SU-DHL-6 (cell line): ENCODE measurements around the gene TOLLIP.

ENCODE experiments used
- H2AFZ ChIP-seq: fragments of 200-600 bp; sonication (generic); 2 replicates; pipeline ENCODE4 v1.6.1; 2014; ENCODE audit warnings: low read depth, mild to moderate bottlenecking, moderate library complexity, mixed read lengths, antibody characterized with exemption, low read length; ENCODE audit not compliant: severe bottlenecking
- H3F3A ChIP-seq: fragments of 200-600 bp; shearing (Covaris generic); 2 replicates; pipeline ENCODE4 v1.6.0; 2016; ENCODE audit warnings: antibody characterized with exemption, mild to moderate bottlenecking; ENCODE audit not compliant: insufficient read depth
- H3K27ac ChIP-seq: fragments of 200-600 bp; sonication (generic); 2 replicates; pipeline ENCODE4 v1.5.1; 2016; ENCODE audit warnings: low read depth, mild to moderate bottlenecking, low read length, moderate library complexity, mixed read lengths
- H3K27me3 ChIP-seq: fragments of 200-600 bp; sonication (generic), shearing (Covaris generic); 2 replicates; pipeline ENCODE4 v1.6.0; 2014; ENCODE audit warnings: mild to moderate bottlenecking, low read length
- H3K36me3 ChIP-seq: fragments of 200-600 bp; sonication (generic); 2 replicates; pipeline ENCODE4 v1.6.1; 2014; ENCODE audit warnings: mild to moderate bottlenecking, low read length, mixed read lengths
- H3K4me2 ChIP-seq: fragments of 300-600, 200-600 bp; shearing (Covaris generic), sonication (generic); 2 replicates; pipeline ENCODE4 v1.6.0; 2014; ENCODE audit warnings: low read length, low read depth, mild to moderate bottlenecking; ENCODE audit not compliant: poor library complexity, severe bottlenecking
- H3K4me3 ChIP-seq: fragments of 200-600 bp; sonication (generic); 2 replicates; pipeline ENCODE4 v1.5.1; 2014; ENCODE audit warnings: antibody characterized with exemption, low read length, mild to moderate bottlenecking, mixed read lengths; ENCODE audit not compliant: insufficient read depth, poor library complexity, severe bottlenecking
- H3K79me2 ChIP-seq: fragments of 200-600 bp; sonication (generic); 2 replicates; pipeline ENCODE4 v1.6.1; 2014; ENCODE audit warnings: mild to moderate bottlenecking, low read length, moderate library complexity; ENCODE audit not compliant: insufficient read depth
- H3K9ac ChIP-seq: fragments of 200-600 bp; sonication (generic); 2 replicates; pipeline ENCODE4 v1.7.0; 2014; ENCODE audit warnings: mild to moderate bottlenecking, low read length
- H3K9me2 ChIP-seq: fragments of 200-600 bp; sonication (generic); replicated peaks from 2 replicates; pipeline ENCODE4 v1.6.1; 2014; ENCODE audit warnings: low read length; ENCODE audit not compliant: insufficient read depth
- H3K9me3 ChIP-seq: fragments of 200-600 bp; sonication (generic); 2 replicates; pipeline ENCODE4 v1.6.1; 2014; ENCODE audit warnings: low read length, mixed read lengths; ENCODE audit not compliant: insufficient read depth
- H4K20me1 ChIP-seq: fragments of 200-600 bp; sonication (generic); 2 replicates; pipeline ENCODE4 v1.6.1; 2014; ENCODE audit warnings: low read depth, mild to moderate bottlenecking, antibody characterized with exemption, low read length, moderate library complexity, mixed read lengths
- EZH2phosphoT487 ChIP-seq: fragments of 200-600 bp; sonication (generic), shearing (Covaris generic); conservative IDR thresholded peaks from 2 replicates; pipeline ENCODE4 v1.6.1; 2018; ENCODE audit warnings: mild to moderate bottlenecking, antibody characterized with exemption, low read length, moderate library complexity, mixed read lengths
- TF ChIP-seq, protein P1 (sequence below): fragments of 200-600 bp; sonication (generic); IDR thresholded peaks from one replicate; pipeline ENCODE4 v1.5.1; 2017; ENCODE audit warnings: antibody characterized with exemption, mild to moderate bottlenecking, low read length, moderate library complexity; ENCODE audit not compliant: insufficient read depth, poor library complexity, severe bottlenecking

The TOLLIP gene

GRCh38 chr11:1337647-1338007, 28.2 kb upstream of the TOLLIP start:
- H3K27ac ChIP-seq, result no peak overlapping the region
- no peak overlapping the region for H3K4me2 ChIP-seq
- H2AFZ ChIP-seq, result no peak overlapping the region
- TF ChIP-seq, protein P1, sequence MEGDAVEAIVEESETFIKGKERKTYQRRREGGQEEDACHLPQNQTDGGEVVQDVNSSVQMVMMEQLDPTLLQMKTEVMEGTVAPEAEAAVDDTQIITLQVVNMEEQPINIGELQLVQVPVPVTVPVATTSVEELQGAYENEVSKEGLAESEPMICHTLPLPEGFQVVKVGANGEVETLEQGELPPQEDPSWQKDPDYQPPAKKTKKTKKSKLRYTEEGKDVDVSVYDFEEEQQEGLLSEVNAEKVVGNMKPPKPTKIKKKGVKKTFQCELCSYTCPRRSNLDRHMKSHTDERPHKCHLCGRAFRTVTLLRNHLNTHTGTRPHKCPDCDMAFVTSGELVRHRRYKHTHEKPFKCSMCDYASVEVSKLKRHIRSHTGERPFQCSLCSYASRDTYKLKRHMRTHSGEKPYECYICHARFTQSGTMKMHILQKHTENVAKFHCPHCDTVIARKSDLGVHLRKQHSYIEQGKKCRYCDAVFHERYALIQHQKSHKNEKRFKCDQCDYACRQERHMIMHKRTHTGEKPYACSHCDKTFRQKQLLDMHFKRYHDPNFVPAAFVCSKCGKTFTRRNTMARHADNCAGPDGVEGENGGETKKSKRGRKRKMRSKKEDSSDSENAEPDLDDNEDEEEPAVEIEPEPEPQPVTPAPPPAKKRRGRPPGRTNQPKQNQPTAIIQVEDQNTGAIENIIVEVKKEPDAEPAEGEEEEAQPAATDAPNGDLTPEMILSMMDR, result no peak
- TF ChIP-seq EZH2phosphoT487, result no peak
- H3K9me2 ChIP-seq, result no peaks in the 10 kb centered on the region
- H3K36me3 ChIP-seq, result no peaks in the 10 kb centered on the region
- H4K20me1 ChIP-seq, result no peaks in the 10 kb centered on the region
- no peaks in the 10 kb centered on the region for H3F3A ChIP-seq
- no peaks in the 10 kb centered on the region for H3K27me3 ChIP-seq
- H3K79me2 ChIP-seq, result no peaks in the 10 kb centered on the region
- H3K4me3 ChIP-seq, result no peak overlapping the region
- no peaks in the 10 kb centered on the region for H3K9me3 ChIP-seq
- no peak overlapping the region for H3K9ac ChIP-seq

GRCh38 chr11:1336836-1337646, 27.6 kb upstream of the TOLLIP start:
- Histone ChIP-seq H2AFZ (no peak overlapping the region), H3K9me3 (no peaks in the 10 kb centered on the region), H3K27ac (no peak overlapping the region), H3K9ac (no peak overlapping the region), H3K27me3 (no peaks in the 10 kb centered on the region), H3K9me2 (no peaks in the 10 kb centered on the region), H3K79me2 (no peaks in the 10 kb centered on the region), H3K36me3 (no peaks in the 10 kb centered on the region), H3F3A (no peaks in the 10 kb centered on the region), H3K4me2 (no peak overlapping the region), H4K20me1 (no peaks in the 10 kb centered on the region), H3K4me3 (no peak overlapping the region)
- TF ChIP-seq, protein P1, result no peak
- TF ChIP-seq EZH2phosphoT487, result no peak

DNA sequence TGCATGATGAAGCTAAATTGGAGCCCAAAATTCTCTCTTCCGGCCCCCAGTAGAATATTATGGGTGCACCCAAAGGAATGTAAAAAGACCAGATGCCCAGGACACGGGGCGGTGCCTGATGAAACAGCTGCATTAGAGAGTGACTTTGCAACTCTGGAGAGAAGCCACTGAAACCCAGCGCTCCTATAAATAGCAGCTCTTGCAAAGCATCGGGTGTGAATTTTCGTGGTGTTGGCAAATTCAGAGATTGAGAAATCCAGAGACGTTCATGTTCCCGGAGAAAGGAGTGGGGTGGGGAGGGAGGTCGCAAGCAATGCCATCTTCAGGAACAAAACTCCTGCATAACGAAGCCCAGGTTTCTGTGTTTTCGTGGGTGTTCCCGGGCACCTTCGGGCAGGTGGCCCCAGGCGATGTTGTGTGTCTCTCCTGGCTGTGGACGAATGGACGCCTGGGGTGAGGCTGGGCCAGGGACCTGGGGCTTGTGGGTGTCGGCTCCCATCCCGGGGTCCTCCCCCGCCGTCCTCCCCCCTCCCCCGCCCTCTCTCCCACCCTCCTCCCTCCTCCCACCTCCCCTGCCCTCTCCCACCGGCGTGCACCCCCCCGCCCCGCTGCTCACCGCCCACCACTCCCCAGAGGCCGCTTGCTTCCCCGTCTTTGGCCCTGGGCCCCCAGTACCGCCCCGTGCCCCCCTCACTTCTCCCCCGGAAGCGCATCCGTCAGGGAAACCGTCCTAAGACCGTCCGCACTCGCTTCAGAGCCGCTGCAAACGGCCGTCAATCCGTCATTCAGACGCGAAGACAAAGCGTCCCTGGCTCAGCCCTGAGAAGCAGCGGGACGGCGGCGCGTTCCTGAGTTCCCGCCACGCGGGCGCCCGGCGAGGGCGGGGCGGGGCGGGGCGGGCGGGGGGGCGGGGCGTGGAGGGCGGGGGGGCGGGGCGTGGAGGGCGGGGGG, 26.7 kb upstream of the TOLLIP start:
- no peak overlapping the region for H3K4me3 ChIP-seq
- no peaks in the 10 kb centered on the region for H3K36me3 ChIP-seq
- no peaks in the 10 kb centered on the region for H3F3A ChIP-seq
- no peaks in the 10 kb centered on the region for H4K20me1 ChIP-seq
- H3K79me2 ChIP-seq, result no peaks in the 10 kb centered on the region
- no peaks in the 10 kb centered on the region for H3K9me3 ChIP-seq
- no peak for TF ChIP-seq EZH2phosphoT487
- TF ChIP-seq, protein P1, result no peak
- H3K9me2 ChIP-seq, result no peaks in the 10 kb centered on the region
- no peak overlapping the region for H3K27ac ChIP-seq
- H3K9ac ChIP-seq, result no peak overlapping the region
- H3K4me2 ChIP-seq, result no peak overlapping the region
- H3K27me3 ChIP-seq, result no peaks in the 10 kb centered on the region
- H2AFZ ChIP-seq, result no peak overlapping the region
